ENCODE results near the gene ZSCAN26. TPM values are rescaled to one million over a fixed set of nuclear protein-coding genes. Genes with fewer than 3 reads are reported as not detected.

The ZSCAN26 gene
- polyA plus RNA-seq, 1 donor from 2014 or later, result 91.2 TPM

DNA sequence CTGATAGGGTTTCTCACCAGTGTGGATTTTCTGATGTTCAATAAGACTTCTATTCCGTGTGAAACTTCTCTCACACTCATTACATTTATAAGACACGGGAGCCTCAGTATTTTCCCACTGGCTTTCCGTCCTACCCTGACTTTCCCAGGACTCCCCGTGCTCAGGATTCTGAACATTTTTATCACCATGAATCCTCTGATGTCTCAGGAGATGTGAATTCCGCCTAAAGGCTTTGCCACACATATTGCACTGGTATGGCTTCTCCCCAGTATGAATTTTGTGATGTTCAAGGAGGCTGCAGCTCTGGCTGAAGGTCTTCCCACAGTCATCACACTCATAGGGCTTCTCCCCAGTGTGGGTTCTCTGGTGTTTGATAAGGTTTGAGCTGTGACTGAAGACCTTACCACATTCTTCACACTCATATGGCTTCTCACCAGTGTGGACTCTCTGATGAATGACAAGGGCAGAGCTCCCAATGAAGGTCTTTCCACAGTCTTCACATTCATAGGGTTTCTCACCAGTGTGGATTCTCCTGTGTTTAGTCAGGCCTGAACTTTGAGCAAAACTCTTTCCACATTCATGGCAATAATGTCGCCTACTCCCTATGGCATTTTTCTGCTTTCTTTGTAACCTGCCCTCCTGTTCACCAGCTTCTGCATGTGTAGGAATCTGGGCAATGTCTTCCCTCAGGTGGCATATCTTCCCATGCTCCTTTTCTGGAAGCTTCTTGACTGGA is 21.6 kb upstream of the ZSCAN26 start:
- peaks cover 3% of the 10 kb centered on the region for H3K79me2 ChIP-seq (replicated peaks; ENCODE audit: insufficient read depth, low read length)
- no peaks in the 10 kb centered on the region for H3K9me2 ChIP-seq (ENCODE audit: insufficient read depth, low read length)
- no peak overlapping the region for H3K9ac ChIP-seq (ENCODE audit: low read length)
- no peaks in the 10 kb centered on the region for H3K36me3 ChIP-seq (ENCODE audit: insufficient read depth, low read length)
- H3K27ac ChIP-seq (ENCODE audit: low read length), result no peak overlapping the region
- H3K4me3 ChIP-seq (ENCODE audit: low read length), result no peak overlapping the region
- no peak overlapping the region for H2AFZ ChIP-seq (ENCODE audit: low read depth, low read length)
- H4K20me1 ChIP-seq (ENCODE audit: insufficient read depth), result no peaks in the 10 kb centered on the region
- H3K27me3 ChIP-seq (ENCODE audit: insufficient read depth, low read depth, low read length), result no peaks in the 10 kb centered on the region
- H3F3A ChIP-seq (ENCODE audit: insufficient read depth, low read length, poor library complexity, severe bottlenecking), result peaks cover 4% of the 10 kb centered on the region
- no peaks in the 10 kb centered on the region for H3K9me3 ChIP-seq (ENCODE audit: low read length)
- no peak overlapping the region for H3K4me2 ChIP-seq (ENCODE audit: low read length)
- TF ChIP-seq EP300 (conservative IDR thresholded peaks at IDR 0.05; ENCODE audit: poor library complexity, severe bottlenecking) (no peak), MXI1 (conservative IDR thresholded peaks at IDR 0.05; ENCODE audit: poor library complexity, severe bottlenecking) (no peak), SMC3 (conservative IDR thresholded peaks at IDR 0.05; ENCODE audit: poor library complexity) (no peak), POLR2AphosphoS5 (IDR thresholded peaks at IDR 0.05) (no peak), EZH2 (IDR thresholded peaks at IDR 0.05; ENCODE audit: borderline replicate concordance, insufficient read depth, low read length, poor library complexity, severe bottlenecking) (no peak), RAD21 (conservative IDR thresholded peaks at IDR 0.05) (no peak), TAF1 (IDR thresholded peaks at IDR 0.05; ENCODE audit: low read depth) (no peak)
- TF ChIP-seq, protein P1, sequence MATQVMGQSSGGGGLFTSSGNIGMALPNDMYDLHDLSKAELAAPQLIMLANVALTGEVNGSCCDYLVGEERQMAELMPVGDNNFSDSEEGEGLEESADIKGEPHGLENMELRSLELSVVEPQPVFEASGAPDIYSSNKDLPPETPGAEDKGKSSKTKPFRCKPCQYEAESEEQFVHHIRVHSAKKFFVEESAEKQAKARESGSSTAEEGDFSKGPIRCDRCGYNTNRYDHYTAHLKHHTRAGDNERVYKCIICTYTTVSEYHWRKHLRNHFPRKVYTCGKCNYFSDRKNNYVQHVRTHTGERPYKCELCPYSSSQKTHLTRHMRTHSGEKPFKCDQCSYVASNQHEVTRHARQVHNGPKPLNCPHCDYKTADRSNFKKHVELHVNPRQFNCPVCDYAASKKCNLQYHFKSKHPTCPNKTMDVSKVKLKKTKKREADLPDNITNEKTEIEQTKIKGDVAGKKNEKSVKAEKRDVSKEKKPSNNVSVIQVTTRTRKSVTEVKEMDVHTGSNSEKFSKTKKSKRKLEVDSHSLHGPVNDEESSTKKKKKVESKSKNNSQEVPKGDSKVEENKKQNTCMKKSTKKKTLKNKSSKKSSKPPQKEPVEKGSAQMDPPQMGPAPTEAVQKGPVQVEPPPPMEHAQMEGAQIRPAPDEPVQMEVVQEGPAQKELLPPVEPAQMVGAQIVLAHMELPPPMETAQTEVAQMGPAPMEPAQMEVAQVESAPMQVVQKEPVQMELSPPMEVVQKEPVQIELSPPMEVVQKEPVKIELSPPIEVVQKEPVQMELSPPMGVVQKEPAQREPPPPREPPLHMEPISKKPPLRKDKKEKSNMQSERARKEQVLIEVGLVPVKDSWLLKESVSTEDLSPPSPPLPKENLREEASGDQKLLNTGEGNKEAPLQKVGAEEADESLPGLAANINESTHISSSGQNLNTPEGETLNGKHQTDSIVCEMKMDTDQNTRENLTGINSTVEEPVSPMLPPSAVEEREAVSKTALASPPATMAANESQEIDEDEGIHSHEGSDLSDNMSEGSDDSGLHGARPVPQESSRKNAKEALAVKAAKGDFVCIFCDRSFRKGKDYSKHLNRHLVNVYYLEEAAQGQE (IDR thresholded peaks at IDR 0.05; ENCODE audit: borderline replicate concordance), result no peak
- TF ChIP-seq, protein P2, sequence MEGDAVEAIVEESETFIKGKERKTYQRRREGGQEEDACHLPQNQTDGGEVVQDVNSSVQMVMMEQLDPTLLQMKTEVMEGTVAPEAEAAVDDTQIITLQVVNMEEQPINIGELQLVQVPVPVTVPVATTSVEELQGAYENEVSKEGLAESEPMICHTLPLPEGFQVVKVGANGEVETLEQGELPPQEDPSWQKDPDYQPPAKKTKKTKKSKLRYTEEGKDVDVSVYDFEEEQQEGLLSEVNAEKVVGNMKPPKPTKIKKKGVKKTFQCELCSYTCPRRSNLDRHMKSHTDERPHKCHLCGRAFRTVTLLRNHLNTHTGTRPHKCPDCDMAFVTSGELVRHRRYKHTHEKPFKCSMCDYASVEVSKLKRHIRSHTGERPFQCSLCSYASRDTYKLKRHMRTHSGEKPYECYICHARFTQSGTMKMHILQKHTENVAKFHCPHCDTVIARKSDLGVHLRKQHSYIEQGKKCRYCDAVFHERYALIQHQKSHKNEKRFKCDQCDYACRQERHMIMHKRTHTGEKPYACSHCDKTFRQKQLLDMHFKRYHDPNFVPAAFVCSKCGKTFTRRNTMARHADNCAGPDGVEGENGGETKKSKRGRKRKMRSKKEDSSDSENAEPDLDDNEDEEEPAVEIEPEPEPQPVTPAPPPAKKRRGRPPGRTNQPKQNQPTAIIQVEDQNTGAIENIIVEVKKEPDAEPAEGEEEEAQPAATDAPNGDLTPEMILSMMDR (IDR thresholded peaks at IDR 0.05; ENCODE audit: poor library complexity, severe bottlenecking), result no peak

DNA sequence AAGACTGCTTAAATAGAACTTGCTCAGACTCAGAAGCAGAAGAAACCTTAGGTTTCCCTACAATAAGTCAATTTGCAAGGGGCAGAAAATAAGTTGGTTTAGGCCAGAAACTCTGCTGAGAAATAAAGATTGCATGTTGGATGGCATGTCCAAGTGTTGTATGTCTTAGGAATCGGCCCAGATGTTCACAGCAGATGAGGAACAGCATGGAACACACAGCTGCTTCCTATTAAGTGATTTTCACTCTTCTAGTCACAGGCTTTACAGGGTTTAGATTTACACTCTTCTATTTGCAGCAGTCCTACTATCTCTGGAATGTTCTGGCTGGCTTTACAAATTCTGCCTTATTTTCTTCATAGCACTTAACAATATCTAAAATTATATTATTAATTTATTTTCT is 18.0 kb upstream of the ZSCAN26 start:
- H2AFZ ChIP-seq (ENCODE audit: low read depth, low read length), result no peak overlapping the region
- H3K9ac ChIP-seq (ENCODE audit: low read length), result no peak overlapping the region

More for the DNA sequence above, 18.0 kb upstream of the ZSCAN26 start:
- H3K27ac ChIP-seq (ENCODE audit: low read length), result no peak overlapping the region
- H3K4me3 ChIP-seq (ENCODE audit: low read length), result no peak overlapping the region
- TF ChIP-seq SMC3 (conservative IDR thresholded peaks at IDR 0.05; ENCODE audit: poor library complexity) (no peak), EZH2 (IDR thresholded peaks at IDR 0.05; ENCODE audit: borderline replicate concordance, insufficient read depth, low read length, poor library complexity, severe bottlenecking) (no peak), POLR2AphosphoS5 (IDR thresholded peaks at IDR 0.05) (no peak), EP300 (conservative IDR thresholded peaks at IDR 0.05; ENCODE audit: poor library complexity, severe bottlenecking) (no peak), MXI1 (conservative IDR thresholded peaks at IDR 0.05; ENCODE audit: poor library complexity, severe bottlenecking) (no peak)
- TF ChIP-seq, protein P2 (IDR thresholded peaks at IDR 0.05; ENCODE audit: poor library complexity, severe bottlenecking), result no peak
- H4K20me1 ChIP-seq (ENCODE audit: insufficient read depth), result no peaks in the 10 kb centered on the region
- H3K79me2 ChIP-seq (replicated peaks; ENCODE audit: insufficient read depth, low read length), result peaks cover 13% of the 10 kb centered on the region
- H3K4me2 ChIP-seq (ENCODE audit: low read length), result no peak overlapping the region
- no peaks in the 10 kb centered on the region for H3K27me3 ChIP-seq (ENCODE audit: insufficient read depth, low read depth, low read length)
- no peaks in the 10 kb centered on the region for H3K9me3 ChIP-seq (ENCODE audit: low read length)
- no peaks in the 10 kb centered on the region for H3F3A ChIP-seq (ENCODE audit: insufficient read depth, low read length, poor library complexity, severe bottlenecking)
- H3K36me3 ChIP-seq (ENCODE audit: insufficient read depth, low read length), result no peaks in the 10 kb centered on the region
- no peaks in the 10 kb centered on the region for H3K9me2 ChIP-seq (ENCODE audit: insufficient read depth, low read length)
